Neuronal stem cell (in vitro differentiated cells): ENCODE results near the gene C17orf58.
A peak's percentile ranks its signal among the peaks of the same experiment; 100 is the strongest.
"Not testable (repeated sequence)": the region's sequence is repeated elsewhere in the genome, so short reads cannot be mapped to it uniquely, and the experiment has no call there.

Experiments used
- DNase-seq: peaks from one replicate; pipeline ENCODE4 v3.0.0-alpha.2; 2013; ENCODE audit warnings: low spot score
- H2AFZ ChIP-seq: one replicate; pipeline ENCODE4 v1.6.1; 2013; ENCODE audit warnings: mild to moderate bottlenecking, low read length, inconsistent platforms
- H2AK5ac ChIP-seq: 2 replicates; pipeline ENCODE4 v1.6.1; 2013; ENCODE audit warnings: low read depth, mild to moderate bottlenecking, inconsistent platforms, low read length, moderate library complexity, mixed read lengths
- H2BK120ac ChIP-seq: 2 replicates; pipeline ENCODE4 v1.6.1; 2013; ENCODE audit warnings: low read depth, mild to moderate bottlenecking, inconsistent platforms, low read length, moderate library complexity, mixed read lengths
- H2BK12ac ChIP-seq: one replicate; pipeline ENCODE4 v1.6.1; 2013; ENCODE audit warnings: low read length, inconsistent platforms
- H2BK15ac ChIP-seq: 2 replicates; pipeline ENCODE4 v1.6.1; 2013; ENCODE audit warnings: mild to moderate bottlenecking, low read length, inconsistent platforms, mixed read lengths
- H2BK5ac ChIP-seq: one replicate; pipeline ENCODE4 v1.6.1; 2013; ENCODE audit warnings: inconsistent platforms, mild to moderate bottlenecking, low read length, moderate library complexity
- H3K14ac ChIP-seq: one replicate; pipeline ENCODE4 v1.6.1; 2013; ENCODE audit warnings: low read length, inconsistent platforms
- H3K18ac ChIP-seq: 2 replicates; pipeline ENCODE4 v1.6.1; 2013; ENCODE audit warnings: low read length, inconsistent platforms
- H3K23ac ChIP-seq: 2 replicates; pipeline ENCODE4 v1.6.1; 2013; ENCODE audit warnings: low read depth, mild to moderate bottlenecking, mixed read lengths, low read length, inconsistent platforms; ENCODE audit not compliant: poor library complexity
- H3K27ac ChIP-seq: replicated peaks from 3 replicates; pipeline ENCODE4 v1.5.1; 2013; ENCODE audit warnings: low read length, inconsistent platforms
- H3K27me3 ChIP-seq, 3 experiments: 2 replicates each; pipeline ENCODE4 v1.6.1; 2013; ENCODE audit warnings: low read length in 3 of 3, mild to moderate bottlenecking in 2 of 3, inconsistent platforms in 1 of 3, low read depth in 1 of 3, mixed read lengths in 1 of 3, moderate library complexity in 1 of 3; ENCODE audit not compliant: control insufficient read depth in 3 of 3, insufficient read depth in 3 of 3
- H3K36me3 ChIP-seq, 2 donors: replicated peaks in 1 of 2; 2 replicates each; pipeline ENCODE4 v1.6.1; 2013; ENCODE audit warnings: low read length in 2 of 2; ENCODE audit not compliant: control insufficient read depth in 2 of 2, insufficient read depth in 2 of 2
- H3K4ac ChIP-seq: 2 replicates; pipeline ENCODE4 v1.6.1; 2013; ENCODE audit warnings: inconsistent platforms, mild to moderate bottlenecking, low read length, moderate library complexity
- H3K4me1 ChIP-seq, 2 donors: 1 replicate in 1 of 2; 2 replicates in 1 of 2; pipeline ENCODE4 v1.6.1; 2013; ENCODE audit warnings: low read length in 2 of 2, low read depth in 1 of 2; ENCODE audit not compliant: control insufficient read depth in 2 of 2, insufficient read depth in 1 of 2
- H3K4me2 ChIP-seq: one replicate; pipeline ENCODE4 v1.6.1; 2013; ENCODE audit warnings: mild to moderate bottlenecking, low read length, inconsistent platforms; ENCODE audit not compliant: insufficient read depth, poor library complexity, severe bottlenecking
- H3K4me3 ChIP-seq, 2 donors: 2 replicates each; pipeline ENCODE4 v1.5.1; 2013; ENCODE audit warnings: low read length in 2 of 2, mild to moderate bottlenecking in 2 of 2, inconsistent platforms in 1 of 2, moderate library complexity in 1 of 2
- H3K79me1 ChIP-seq: one replicate; pipeline ENCODE4 v1.6.1; 2013; ENCODE audit warnings: low read depth, mild to moderate bottlenecking, inconsistent platforms, low read length, moderate library complexity
- H3K9ac ChIP-seq: one replicate; pipeline ENCODE4 v1.6.1; 2013; ENCODE audit warnings: mild to moderate bottlenecking, low read depth, low read length, inconsistent platforms; ENCODE audit not compliant: poor library complexity
- H3K9me3 ChIP-seq, 2 donors: replicated peaks in 1 of 2; 2 replicates each; pipeline versions ENCODE3 to v1.6.1; 2013; ENCODE audit warnings: low read length in 2 of 2, mild to moderate bottlenecking in 2 of 2, inconsistent platforms in 1 of 2, low read depth in 1 of 2, mixed read lengths in 1 of 2, moderate library complexity in 1 of 2; ENCODE audit not compliant: control insufficient read depth in 2 of 2, insufficient read depth in 1 of 2
- H4K8ac ChIP-seq: one replicate; pipeline ENCODE4 v1.6.1; 2013; ENCODE audit warnings: low read depth, mild to moderate bottlenecking, inconsistent platforms, low read length, moderate library complexity
- H4K91ac ChIP-seq: one replicate; pipeline ENCODE4 v1.6.1; 2013; ENCODE audit warnings: low read length, low read depth, mild to moderate bottlenecking, inconsistent platforms; ENCODE audit not compliant: poor library complexity
- WGBS, 2 donors: extraction: QIAGEN DNeasy Blood & Tissue Kit; methylation state at CpG; one replicate each; pipeline ENCODE4 v1.1.7; 2013; ENCODE audit warnings: missing lambda C conversion rate in 2 of 2, mixed read lengths in 1 of 2; ENCODE audit not compliant: insufficient read length in 2 of 2, insufficient replicate concordance in 1 of 2; ENCODE audit errors: extremely low coverage in 2 of 2; 5-methylcytosine and 5-hydroxymethylcytosine counted together

Gene C17orf58

DNA sequence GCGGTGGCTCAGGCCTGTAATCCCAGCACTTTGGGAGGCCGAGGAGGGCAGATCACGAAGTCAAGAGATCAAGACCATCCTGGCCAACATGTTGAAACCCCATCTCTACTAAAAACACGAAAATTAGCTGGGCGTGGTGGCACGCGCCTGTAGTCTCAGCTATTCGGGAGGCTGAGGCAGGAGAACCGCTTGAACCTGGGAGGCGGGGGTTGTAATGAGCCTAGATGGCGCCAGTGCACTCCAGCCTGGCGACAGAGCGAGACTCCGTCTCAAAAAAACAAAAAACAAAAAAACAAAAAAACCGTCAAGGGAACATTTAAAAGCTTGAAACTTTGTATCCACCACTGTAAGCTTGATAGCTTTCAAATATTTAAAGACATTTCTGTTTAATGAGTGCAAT lies 26.3 kb upstream of the C17orf58 start:
- not testable (repeated sequence) for H4K91ac ChIP-seq, H3K4me1 ChIP-seq, H2BK120ac ChIP-seq, H2AFZ ChIP-seq, H3K4me2 ChIP-seq, H3K4ac ChIP-seq, H2BK15ac ChIP-seq, H3K27ac ChIP-seq, H4K8ac ChIP-seq, H2AK5ac ChIP-seq, H3K79me1 ChIP-seq, H2BK12ac ChIP-seq, H3K36me3 ChIP-seq, H3K4me3 ChIP-seq, H3K23ac ChIP-seq, H3K9me3 ChIP-seq, H3K9ac ChIP-seq, H3K27me3 ChIP-seq, H2BK5ac ChIP-seq, H3K14ac ChIP-seq, DNase-seq, H3K18ac ChIP-seq
- WGBS, 2 donors = no CpG with 5 or more reads among the region's 15 CpGs

DNA sequence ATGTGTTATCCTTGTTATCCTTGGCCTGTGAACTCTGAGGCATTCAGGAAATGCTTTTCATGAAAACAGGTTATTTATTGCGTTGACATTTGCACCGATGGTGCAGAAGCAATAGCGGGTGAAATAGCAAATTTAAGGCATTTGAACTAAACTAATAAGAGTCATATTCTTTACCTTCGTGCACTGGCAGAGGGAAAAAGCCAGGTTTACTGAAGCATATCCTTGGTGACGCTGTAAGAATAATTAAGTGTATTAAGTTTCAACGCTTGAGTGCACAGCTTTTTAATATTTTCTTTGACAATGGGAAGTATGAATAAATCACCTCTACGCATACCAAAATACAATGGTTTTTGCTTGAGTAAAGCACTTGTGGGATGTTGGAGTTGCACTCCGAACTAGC lies 25.7 kb upstream of the C17orf58 start:
- no peaks in the 10 kb centered on the region for H3K9me3 ChIP-seq
- no peak overlapping the region for H2BK15ac ChIP-seq
- no peak overlapping the region for H2AFZ ChIP-seq
- no peak overlapping the region for H2BK120ac ChIP-seq
- no peak overlapping the region for H3K23ac ChIP-seq
- H3K79me1 ChIP-seq = no peaks in the 10 kb centered on the region
- no peak overlapping the region for H3K4me3 ChIP-seq
- no peak overlapping the region for H2BK5ac ChIP-seq
- no peak overlapping the region for H4K91ac ChIP-seq
- H2BK12ac ChIP-seq = no peak overlapping the region
- H3K27me3 ChIP-seq = no peaks in the 10 kb centered on the region
- H3K14ac ChIP-seq = no peak overlapping the region
- H3K4me2 ChIP-seq = no peak overlapping the region
- H3K27ac ChIP-seq = no peak overlapping the region
- H3K36me3 ChIP-seq = no peaks in the 10 kb centered on the region
- H3K18ac ChIP-seq = no peak overlapping the region
- no peak overlapping the region for H3K4ac ChIP-seq
- no CpG with 5 or more reads among the region's 8 CpGs for WGBS, 2 donors
- no peak overlapping the region for H4K8ac ChIP-seq
- no peaks in the 10 kb centered on the region for H3K4me1 ChIP-seq
- no peak for DNase-seq
- H2AK5ac ChIP-seq = no peak overlapping the region
- H3K9ac ChIP-seq = no peak overlapping the region

- not testable (repeated sequence) for H4K8ac ChIP-seq, H3K4me1 ChIP-seq, H4K91ac ChIP-seq, H3K14ac ChIP-seq, H2BK15ac ChIP-seq, H2BK120ac ChIP-seq, H2BK5ac ChIP-seq, H2BK12ac ChIP-seq, H3K27ac ChIP-seq, H2AK5ac ChIP-seq, H3K36me3 ChIP-seq, H3K4ac ChIP-seq, H3K9ac ChIP-seq, H3K79me1 ChIP-seq, H3K23ac ChIP-seq, H3K18ac ChIP-seq, H3K27me3 ChIP-seq, DNase-seq, H3K9me3 ChIP-seq
- H2AFZ ChIP-seq = peak overlapping the region; percentile 89
- peak overlapping the region in 1 of 2 donors; percentile 55 for H3K4me3 ChIP-seq
- WGBS, 2 donors = no CpG with 5 or more reads among the region's 13 CpGs
- H3K4me2 ChIP-seq = peak overlapping the region; percentile 77
Observed at GRCh38 chr17:68020791-68021190, 24.5 kb upstream of the C17orf58 start.

GRCh38 chr17:68020409-68020756 lies 24.1 kb upstream of the C17orf58 start:
- Histone ChIP-seq H2AFZ (peak overlapping the region; percentile 89), H4K91ac (no peak overlapping the region), H3K27me3 (no peaks in the 10 kb centered on the region), H2BK15ac (no peak overlapping the region), H3K36me3 (no peaks in the 10 kb centered on the region), H3K4me2 (peak overlapping the region; percentile 77), H2BK5ac (no peak overlapping the region), H3K18ac (peak overlapping the region; percentile 69), H2BK12ac (no peak overlapping the region), H3K4ac (no peak overlapping the region), H2AK5ac (no peak overlapping the region), H3K23ac (no peak overlapping the region), H3K4me3 (peak overlapping the region; percentile 55 to 78), H3K9me3 (no peaks in the 10 kb centered on the region), H2BK120ac (no peak overlapping the region), H3K14ac (no peak overlapping the region), H3K4me1 (no peaks in the 10 kb centered on the region), H4K8ac (no peak overlapping the region), H3K27ac (peak overlapping the region; percentile 68), H3K79me1 (no peaks in the 10 kb centered on the region), H3K9ac (no peak overlapping the region)
- no peak for DNase-seq
- WGBS, 2 donors = no CpG with 5 or more reads among the region's 12 CpGs
